WTC11 (cell line): ENCODE measurements around the gene GIMAP2. TPM values are rescaled to one million over a fixed set of nuclear protein-coding genes. Genes with fewer than 3 reads are reported as not detected.

ENCODE experiments used
- ATAC-seq: fragments of 200-7000 bp; cut with Tn5 transposase; 2 replicates; pipeline ENCODE4 v1.10.0; 2021; ENCODE audit warnings: mild to moderate bottlenecking, moderate library complexity
- CTCF ChIA-PET: fragments of 300-600 bp; sonication (Branson Sonifier 250); formaldehyde crosslinking; loops from one replicate; lab custom pipeline; 2021; ENCODE audit warnings: antibody characterized with exemption; lab: Charles Lee
- POLR2A ChIA-PET: fragments of 350-600 bp; sonication (Branson Sonifier 250); formaldehyde crosslinking; loops from one replicate; lab custom pipeline; 2021; ENCODE audit warnings: antibody characterized with exemption; lab: Charles Lee
- DNase-seq: peaks from one replicate; pipeline ENCODE4 v3.0.0; 2021; ENCODE audit warnings: low spot score
- H3K27ac Mint-ChIP-seq: 2 replicates; pipeline ENCODE4 v1.8.0; 2021; ENCODE audit warnings: mixed read lengths
- H3K27me3 Mint-ChIP-seq: 2 replicates; pipeline ENCODE4 v1.8.0; 2021; ENCODE audit warnings: low read depth, mild to moderate bottlenecking, moderate library complexity, mixed read lengths
- H3K36me3 Mint-ChIP-seq: 2 replicates; pipeline ENCODE4 v1.8.0; 2021; ENCODE audit warnings: mixed read lengths
- H3K4me1 Mint-ChIP-seq: 2 replicates; pipeline ENCODE4 v1.8.0; 2022; ENCODE audit warnings: mixed read lengths
- H3K4me3 Mint-ChIP-seq: 2 replicates; pipeline ENCODE4 v1.8.0; 2021; ENCODE audit warnings: mild to moderate bottlenecking, moderate library complexity, mixed read lengths
- H3K9me3 Mint-ChIP-seq: 2 replicates; pipeline ENCODE4 v1.8.0; 2021; ENCODE audit warnings: mixed read lengths
- AR ChIP-seq: fragments of 250-450 bp; sonication (Bioruptor Pico); IDR thresholded peaks from 2 replicates; pipeline ENCODE4 v1.9.0; 2021; ENCODE audit warnings: mild to moderate bottlenecking
- ARID4B ChIP-seq: sonication (generic); formaldehyde crosslinking; IDR thresholded peaks from 2 replicates; pipeline ENCODE4 v1.8.0; 2023; ENCODE audit warnings: missing genetic modification reagents, mild to moderate bottlenecking, borderline replicate concordance
- FOXP4 ChIP-seq: sonication (generic); formaldehyde crosslinking; IDR thresholded peaks from 2 replicates; pipeline ENCODE4 v1.8.0; 2022; ENCODE audit warnings: mild to moderate bottlenecking, missing genetic modification reagents
- GABPB1 ChIP-seq: sonication (generic); formaldehyde crosslinking; IDR thresholded peaks from 2 replicates; pipeline ENCODE4 v1.8.1; 2023; ENCODE audit warnings: mild to moderate bottlenecking, missing genetic modification reagents
- JAZF1 ChIP-seq: fragments of 250-450 bp; sonication (Bioruptor Pico); IDR thresholded peaks from 2 replicates; pipeline ENCODE4 v1.9.0; 2021; ENCODE audit warnings: moderate library complexity, mild to moderate bottlenecking, inconsistent platforms
- JUN ChIP-seq: sonication (generic); formaldehyde crosslinking; IDR thresholded peaks from 2 replicates; pipeline ENCODE4 v1.8.0; 2023; ENCODE audit warnings: mild to moderate bottlenecking, missing genetic modification reagents
- MXD4 ChIP-seq: fragments of 250-450 bp; sonication (Bioruptor Pico); IDR thresholded peaks from 2 replicates; pipeline ENCODE4 v1.8.0; 2021; ENCODE audit warnings: mild to moderate bottlenecking, moderate library complexity, borderline replicate concordance
- NFATC4 ChIP-seq: fragments of 250-450 bp; sonication (Bioruptor Pico); IDR thresholded peaks from 2 replicates; pipeline ENCODE4 v1.9.0; 2021; ENCODE audit warnings: mild to moderate bottlenecking
- NR1H2 ChIP-seq: sonication (generic); formaldehyde crosslinking; IDR thresholded peaks from 2 replicates; pipeline ENCODE4 v1.9.0; 2021; ENCODE audit warnings: mild to moderate bottlenecking, moderate library complexity, missing genetic modification reagents
- RELA ChIP-seq: sonication (generic); formaldehyde crosslinking; IDR thresholded peaks from 2 replicates; pipeline ENCODE4 v1.8.1; 2022; ENCODE audit warnings: missing genetic modification reagents, mild to moderate bottlenecking, borderline replicate concordance
- SP1 ChIP-seq: sonication (generic); formaldehyde crosslinking; conservative IDR thresholded peaks from 2 replicates; pipeline ENCODE4 v1.8.1; 2022; ENCODE audit warnings: missing genetic modification reagents
- TP53 ChIP-seq: sonication (generic); formaldehyde crosslinking; IDR thresholded peaks from 2 replicates; pipeline ENCODE4 v1.8.1; 2023; ENCODE audit warnings: mild to moderate bottlenecking, missing genetic modification reagents
- ZBTB21 ChIP-seq: sonication (generic); formaldehyde crosslinking; IDR thresholded peaks from 2 replicates; pipeline ENCODE4 v1.8.1; 2023; ENCODE audit warnings: mild to moderate bottlenecking, missing genetic modification reagents, borderline replicate concordance
- ZNF138 ChIP-seq: sonication (generic); formaldehyde crosslinking; conservative IDR thresholded peaks from 2 replicates; pipeline ENCODE4 v1.8.1; 2022; ENCODE audit warnings: mild to moderate bottlenecking, moderate library complexity, missing genetic modification reagents
- ZNF263 ChIP-seq: sonication (generic); formaldehyde crosslinking; IDR thresholded peaks from 2 replicates; pipeline ENCODE4 v1.8.1; 2022; ENCODE audit warnings: low read depth, mild to moderate bottlenecking, moderate library complexity, missing genetic modification reagents
- total RNA-seq: library from RNA; stranded (reverse); gene quantifications from 3 replicates; pipeline ENCODE4 v1.2.3, GENCODE V29; 2021
- TF ChIP-seq, protein P1 (sequence below): sonication (generic); formaldehyde crosslinking; conservative IDR thresholded peaks from 2 replicates; pipeline ENCODE4 v1.8.1; 2022; ENCODE audit warnings: mild to moderate bottlenecking, missing genetic modification reagents
- TF ChIP-seq, protein P2 (sequence below): fragments of 250-450 bp; sonication (Bioruptor Pico); IDR thresholded peaks from 2 replicates; pipeline ENCODE4 v1.9.0; 2021; ENCODE audit warnings: mild to moderate bottlenecking

GIMAP2 gene
- total RNA-seq, 1 experiment from 2014 or later = 0.15 TPM

- DNase-seq (no peak), ATAC-seq (no peak)
- Mint-ChIP-seq H3K27me3 (peaks cover 12% of the 10 kb centered on the region), H3K4me3 (no peak overlapping the region), H3K36me3 (peaks cover 2% of the 10 kb centered on the region), H3K27ac (no peak overlapping the region), H3K9me3 (peaks cover 35% of the 10 kb centered on the region), H3K4me1 (no peaks in the 10 kb centered on the region)
- TF ChIP-seq FOXP4 (CRISPR knock-in tag) (no peak), TP53 (CRISPR knock-in tag) (no peak), JUN (no peak), NFATC4 (CRISPR knock-in tag) (no peak), RELA (no peak), GABPB1 (CRISPR knock-in tag) (no peak), ZBTB21 (CRISPR knock-in tag) (no peak), NR1H2 (CRISPR knock-in tag) (no peak), SP1 (CRISPR knock-in tag) (no peak), ZNF263 (no peak), ARID4B (CRISPR knock-in tag) (no peak)
- TF ChIP-seq, protein P1, sequence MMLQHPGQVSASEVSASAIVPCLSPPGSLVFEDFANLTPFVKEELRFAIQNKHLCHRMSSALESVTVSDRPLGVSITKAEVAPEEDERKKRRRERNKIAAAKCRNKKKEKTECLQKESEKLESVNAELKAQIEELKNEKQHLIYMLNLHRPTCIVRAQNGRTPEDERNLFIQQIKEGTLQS (CRISPR knock-in tag) = no peak
- POLR2A ChIA-PET = no interaction called here
- CTCF ChIA-PET = no interaction called here
Observed at GRCh38 chr7:150649080-150649385, 36.5 kb upstream of the GIMAP2 start.

DNA sequence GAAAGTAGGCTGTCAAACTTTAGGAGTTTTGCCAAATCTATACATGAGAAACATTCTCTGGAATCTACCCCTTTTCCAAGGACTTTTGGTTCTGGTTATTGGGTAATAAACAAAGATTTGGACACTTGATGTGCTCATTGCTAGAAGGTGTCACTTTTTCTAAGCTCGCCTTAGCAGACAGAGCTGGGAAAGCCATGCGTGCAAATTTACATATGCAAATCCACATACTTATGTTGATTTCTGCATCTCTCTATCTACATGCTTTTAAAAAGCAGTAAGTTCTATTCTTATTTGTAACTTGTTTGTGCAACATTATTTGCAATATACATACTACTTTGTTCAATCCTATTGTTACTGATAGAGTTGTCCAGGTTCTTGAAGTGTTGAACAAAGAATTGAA, 30.8 kb upstream of the GIMAP2 start:
- ChIA-PET POLR2A (no interaction called here), CTCF (interaction anchor here (1.1 kb wide), 1 partner anchor 38 kb away, joined by 3 read pairs; no protein-coding TSS in a partner anchor)
- Mint-ChIP-seq H3K36me3 (peaks cover 8% of the 10 kb centered on the region), H3K27me3 (peaks cover 40% of the 10 kb centered on the region), H3K9me3 (peaks cover 47% of the 10 kb centered on the region), H3K27ac (no peak overlapping the region; the same call in 1 of the 2 replicates), H3K4me1 (peaks cover 19% of the 10 kb centered on the region), H3K4me3 (no peak overlapping the region)
- ATAC-seq (peak; percentile 56), DNase-seq (no peak)
- TF ChIP-seq AR (no peak), JAZF1 (CRISPR knock-in tag) (no peak), MXD4 (no peak), ZNF138 (CRISPR knock-in tag) (no peak)
- TF ChIP-seq, protein P2, sequence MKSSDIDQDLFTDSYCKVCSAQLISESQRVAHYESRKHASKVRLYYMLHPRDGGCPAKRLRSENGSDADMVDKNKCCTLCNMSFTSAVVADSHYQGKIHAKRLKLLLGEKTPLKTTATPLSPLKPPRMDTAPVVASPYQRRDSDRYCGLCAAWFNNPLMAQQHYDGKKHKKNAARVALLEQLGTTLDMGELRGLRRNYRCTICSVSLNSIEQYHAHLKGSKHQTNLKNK (CRISPR knock-in tag) = no peak
- TF ChIP-seq, protein P1 (CRISPR knock-in tag) = no peak
